Activated CD8-positive, alpha-beta T cell treated with anti-CD3 and anti-CD28 coated beads for 36 hours (primary cell): ENCODE measurements around the gene ENKD1. TPM values are rescaled to one million over a fixed set of nuclear protein-coding genes. Genes with fewer than 3 reads are reported as not detected.

Source experiments
- ATAC-seq: fragments of 200-7000 bp; cut with Tn5 transposase; one replicate; pipeline ENCODE4 v1.10.0; 2021; ENCODE audit warnings: mild to moderate bottlenecking, moderate library complexity
- CTCF ChIA-PET: fragments of 350-600 bp; sonication (Branson Sonifier 250); formaldehyde crosslinking; loops from one replicate; lab custom pipeline; 2021; ENCODE audit warnings: antibody characterized with exemption; lab: Charles Lee
- POLR2A ChIA-PET: fragments of 350-600 bp; sonication (Branson Sonifier 250); formaldehyde crosslinking; loops from one replicate; lab custom pipeline; 2021; ENCODE audit warnings: antibody characterized with exemption; lab: Charles Lee
- DNase-seq: peaks from one replicate; pipeline ENCODE4 v3.0.0-alpha.2; 2020
- H3K27ac Mint-ChIP-seq: one replicate; pipeline ENCODE4 v1.8.0; 2021; ENCODE audit warnings: mild to moderate bottlenecking, mixed read lengths
- H3K27me3 Mint-ChIP-seq: one replicate; pipeline ENCODE4 v1.8.0; 2021; ENCODE audit warnings: mixed read lengths
- H3K36me3 Mint-ChIP-seq: one replicate; pipeline ENCODE4 v1.8.0; 2021; ENCODE audit warnings: low read depth, mixed read lengths
- H3K4me1 Mint-ChIP-seq: one replicate; pipeline ENCODE4 v1.8.0; 2021; ENCODE audit warnings: low read depth, mixed read lengths
- H3K4me3 Mint-ChIP-seq: one replicate; pipeline ENCODE4 v1.8.0; 2021; ENCODE audit warnings: mild to moderate bottlenecking, moderate library complexity, mixed read lengths
- H3K9me3 Mint-ChIP-seq: one replicate; pipeline ENCODE4 v1.8.0; 2021; ENCODE audit warnings: mixed read lengths
- CTCF ChIP-seq: fragments of 200-600 bp; IDR thresholded peaks from one replicate; pipeline ENCODE4 v1.8.0; 2022; ENCODE audit warnings: antibody characterized with exemption, mild to moderate bottlenecking
- intact Hi-C: fragments of 100-400 bp; cut with micrococcal nuclease; formaldehyde crosslinking; loops from one replicate; pipeline ENCODE4 v1.10.0; 2022
- total RNA-seq, 2 experiments: library from RNA; stranded (reverse); gene quantifications; one replicate each; pipeline ENCODE4 v1.2.3, GENCODE V29; 2021

ENKD1 gene
- total RNA-seq, 2 experiments from 2014 or later, result 8.4 to 8.9 TPM

GRCh38 chr16:67710607-67711006 is 44.1 kb upstream of the ENKD1 start:
- H3K27me3 Mint-ChIP-seq, result no peaks in the 10 kb centered on the region
- no peak for DNase-seq
- CTCF ChIA-PET, result interaction anchor here (0.9 kb wide), 1 partner anchor 7 kb away, joined by 3 read pairs; no protein-coding TSS in a partner anchor
- H3K4me1 Mint-ChIP-seq, result peaks cover 3% of the 10 kb centered on the region
- H3K27ac Mint-ChIP-seq, result no peak overlapping the region
- POLR2A ChIA-PET, result no interaction called here
- no peak for ATAC-seq
- intact Hi-C loops, result no loop called here
- H3K36me3 Mint-ChIP-seq, result peaks cover 2% of the 10 kb centered on the region
- TF ChIP-seq CTCF, result no peak
- no peak overlapping the region for H3K4me3 Mint-ChIP-seq
- no peaks in the 10 kb centered on the region for H3K9me3 Mint-ChIP-seq

GRCh38 chr16:67709050-67709449 is 42.5 kb upstream of the ENKD1 start:
- Mint-ChIP-seq H3K27ac (no peak overlapping the region), H3K4me1 (peaks cover 6% of the 10 kb centered on the region), H3K27me3 (no peaks in the 10 kb centered on the region), H3K9me3 (no peaks in the 10 kb centered on the region), H3K4me3 (no peak overlapping the region), H3K36me3 (peaks cover 2% of the 10 kb centered on the region)
- DNase-seq (no peak), ATAC-seq (no peak)
- POLR2A ChIA-PET, result interaction anchor here (0.6 to 1.0 kb wide), 2 partner anchors 9 to 26 kb away, joined by 3 to 4 read pairs; no protein-coding TSS in a partner anchor
- CTCF ChIA-PET, result interaction anchor here (0.7 kb wide), 1 partner anchor 10 kb away, joined by 3 read pairs; the partner anchor contains the start of gene GFOD2
- no peak for TF ChIP-seq CTCF
- intact Hi-C loops, result no loop called here

- H3K4me1 Mint-ChIP-seq, result peaks cover 9% of the 10 kb centered on the region
- DNase-seq (no peak), ATAC-seq (no peak)
- no peaks in the 10 kb centered on the region for H3K9me3 Mint-ChIP-seq
- CTCF ChIA-PET, result no interaction called here
- no peak overlapping the region for H3K27ac Mint-ChIP-seq
- no peak for TF ChIP-seq CTCF
- POLR2A ChIA-PET, result interaction anchor here (0.6 to 1.0 kb wide), 2 partner anchors 10 to 26 kb away, joined by 3 to 4 read pairs; no protein-coding TSS in a partner anchor
- H3K36me3 Mint-ChIP-seq, result peaks cover 2% of the 10 kb centered on the region
- no peak overlapping the region for H3K4me3 Mint-ChIP-seq
- no peaks in the 10 kb centered on the region for H3K27me3 Mint-ChIP-seq
- intact Hi-C loops, result no loop called here
Measured at GRCh38 chr16:67708368-67708771, 41.8 kb upstream of the ENKD1 start.

GRCh38 chr16:67707790-67708189 is 41.2 kb upstream of the ENKD1 start:
- no peak for TF ChIP-seq CTCF
- Mint-ChIP-seq H3K4me3 (no peak overlapping the region), H3K27me3 (no peaks in the 10 kb centered on the region), H3K9me3 (no peaks in the 10 kb centered on the region), H3K36me3 (peaks cover 2% of the 10 kb centered on the region), H3K27ac (no peak overlapping the region), H3K4me1 (peaks cover 11% of the 10 kb centered on the region)
- intact Hi-C loops, result no loop called here
- ATAC-seq (no peak), DNase-seq (no peak)
- ChIA-PET POLR2A (no interaction called here), CTCF (no interaction called here)

GRCh38 chr16:67707210-67707609 is 40.7 kb upstream of the ENKD1 start:
- POLR2A ChIA-PET, result no interaction called here
- intact Hi-C loops, result no loop called here
- peaks cover 11% of the 10 kb centered on the region for H3K4me1 Mint-ChIP-seq
- H3K36me3 Mint-ChIP-seq, result peaks cover 2% of the 10 kb centered on the region
- CTCF ChIA-PET, result interaction anchor here (0.9 kb wide), 1 partner anchor 109 kb away, joined by 3 read pairs; no protein-coding TSS in a partner anchor
- no peak overlapping the region for H3K4me3 Mint-ChIP-seq
- ATAC-seq (no peak), DNase-seq (no peak)
- H3K9me3 Mint-ChIP-seq, result no peaks in the 10 kb centered on the region
- H3K27ac Mint-ChIP-seq, result no peak overlapping the region
- TF ChIP-seq CTCF, result no peak
- H3K27me3 Mint-ChIP-seq, result no peaks in the 10 kb centered on the region
